ENCODE results near the gene PLXDC2.

The PLXDC2 gene

GRCh38 chr10:19946245-19946644, 130.0 kb downstream of the PLXDC2 start:
- DNase-seq, result no peak

GRCh38 chr10:19946791-19947190, 130.6 kb downstream of the PLXDC2 start:
- DNase-seq, result no peak

DNA sequence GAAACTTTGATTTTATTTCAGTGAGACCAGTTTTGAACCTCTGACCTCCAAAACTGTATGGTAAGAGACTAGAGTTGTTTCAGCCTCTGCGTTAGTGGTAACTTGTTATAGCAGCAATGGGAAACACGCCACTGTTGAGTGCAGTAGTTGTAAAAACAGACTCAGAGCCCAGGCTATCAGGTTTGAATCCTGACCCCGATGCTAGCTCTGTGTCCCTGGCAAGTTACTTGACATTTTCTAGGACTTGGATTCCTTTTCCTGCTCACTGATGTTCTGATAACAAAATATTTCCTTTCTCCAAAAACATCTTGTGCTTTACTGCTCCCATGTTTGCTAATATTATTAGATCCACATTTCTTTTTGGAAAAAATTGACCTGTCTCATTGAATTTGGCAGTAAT, 131.0 kb downstream of the PLXDC2 start:
- no peak for DNase-seq

DNA sequence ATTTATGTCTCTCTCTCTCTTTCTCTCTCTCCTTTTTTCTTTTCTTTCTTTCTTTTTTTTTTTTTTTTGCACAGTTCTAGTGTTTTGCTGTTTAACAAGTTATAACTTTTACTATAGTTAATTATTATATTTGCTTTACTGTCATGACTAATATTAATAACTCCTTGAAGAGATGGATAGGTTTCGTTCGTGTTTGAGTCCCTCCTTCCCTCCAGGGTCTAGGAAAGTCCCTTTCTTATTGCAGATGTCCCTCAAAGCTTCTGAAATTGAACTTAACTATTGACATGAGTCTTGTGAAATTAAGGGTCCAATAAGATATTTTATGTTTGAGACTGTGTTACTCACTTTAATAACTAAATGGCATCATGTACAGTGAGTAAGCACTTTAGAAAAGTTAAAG, 131.4 kb downstream of the PLXDC2 start:
- no peak for DNase-seq

DNA sequence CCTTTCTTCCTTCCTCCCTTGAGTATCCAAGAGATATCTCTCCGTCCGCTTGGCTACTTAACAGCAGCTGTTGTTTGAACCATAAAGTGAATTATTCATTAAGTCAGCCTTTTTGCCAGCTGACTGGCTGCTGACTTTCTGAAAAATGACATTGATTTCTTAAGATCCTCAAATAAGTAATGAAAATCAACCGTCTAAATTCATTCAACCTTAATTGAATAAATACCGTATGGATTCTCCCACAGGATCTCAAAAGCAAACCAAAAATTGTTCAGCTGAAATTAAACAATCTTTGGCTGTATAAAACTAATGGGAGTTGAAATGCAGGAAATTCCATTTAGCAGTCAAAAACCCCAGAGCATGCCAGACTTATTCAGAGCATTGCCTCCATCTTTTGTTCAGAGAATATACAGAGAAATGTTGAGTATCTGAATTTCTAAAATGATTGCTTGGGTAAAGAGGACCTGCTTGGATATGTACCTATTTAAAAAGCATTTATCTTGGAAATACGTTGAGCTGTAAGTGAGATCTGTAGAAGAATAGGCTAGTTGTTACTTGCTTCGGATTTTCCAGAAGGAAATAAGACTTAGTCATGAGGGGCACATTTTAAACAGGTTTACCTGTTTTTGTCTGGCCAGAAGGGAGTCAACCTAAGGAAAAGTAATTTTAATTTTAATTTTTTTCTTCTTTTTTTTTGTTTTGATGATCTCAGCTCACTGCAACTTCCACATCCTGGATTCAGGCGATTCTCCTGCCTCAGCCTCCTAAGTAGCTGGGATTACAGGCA, 136.2 kb downstream of the PLXDC2 start:
- DNase-seq, result no peak

GRCh38 chr10:19954601-19955000, 138.4 kb downstream of the PLXDC2 start:
- DNase-seq, result no peak

DNA sequence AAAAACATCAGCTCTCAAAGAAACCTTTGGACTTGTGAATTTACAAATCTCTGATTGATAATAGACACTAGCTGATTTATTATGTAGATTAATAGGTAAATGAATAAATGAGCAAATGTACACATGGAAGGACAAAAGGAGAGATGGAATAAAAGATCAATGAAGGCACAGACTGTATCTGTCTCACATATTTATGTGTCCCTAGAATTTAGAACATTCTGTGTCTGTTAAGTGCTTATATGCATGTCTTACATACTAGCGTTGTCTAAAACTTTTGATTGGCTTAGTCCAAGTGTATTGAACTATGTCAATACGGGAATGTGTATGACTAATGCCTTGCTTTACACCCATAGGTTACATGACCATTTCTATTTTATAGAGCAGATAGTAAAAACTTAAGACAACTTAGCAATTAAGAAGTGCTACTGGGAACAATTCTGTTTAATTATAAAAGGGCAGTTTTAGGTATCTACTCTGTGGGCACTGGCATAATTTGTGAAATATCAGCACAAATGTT, 140.3 kb downstream of the PLXDC2 start:
- DNase-seq, result no peak

DNA sequence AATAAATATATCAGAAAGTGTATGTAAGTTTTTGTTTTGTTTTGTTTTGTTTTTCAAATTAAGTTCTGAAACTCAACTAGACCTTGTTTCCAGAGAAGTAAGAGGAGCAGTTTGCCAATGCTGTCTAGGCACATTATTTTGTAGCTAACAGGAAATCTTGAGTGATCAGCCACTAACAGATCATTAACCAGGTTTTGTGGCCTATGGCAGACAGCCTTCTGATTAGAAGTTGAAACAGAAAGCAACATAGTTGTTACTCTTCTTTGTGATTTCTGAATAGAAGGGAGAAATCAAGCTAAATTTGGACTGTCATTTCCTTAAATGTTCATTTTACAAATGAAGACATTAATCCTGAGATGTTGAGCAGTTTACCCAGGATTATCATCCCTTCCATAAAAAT, 142.6 kb downstream of the PLXDC2 start:
- DNase-seq, result no peak

DNA sequence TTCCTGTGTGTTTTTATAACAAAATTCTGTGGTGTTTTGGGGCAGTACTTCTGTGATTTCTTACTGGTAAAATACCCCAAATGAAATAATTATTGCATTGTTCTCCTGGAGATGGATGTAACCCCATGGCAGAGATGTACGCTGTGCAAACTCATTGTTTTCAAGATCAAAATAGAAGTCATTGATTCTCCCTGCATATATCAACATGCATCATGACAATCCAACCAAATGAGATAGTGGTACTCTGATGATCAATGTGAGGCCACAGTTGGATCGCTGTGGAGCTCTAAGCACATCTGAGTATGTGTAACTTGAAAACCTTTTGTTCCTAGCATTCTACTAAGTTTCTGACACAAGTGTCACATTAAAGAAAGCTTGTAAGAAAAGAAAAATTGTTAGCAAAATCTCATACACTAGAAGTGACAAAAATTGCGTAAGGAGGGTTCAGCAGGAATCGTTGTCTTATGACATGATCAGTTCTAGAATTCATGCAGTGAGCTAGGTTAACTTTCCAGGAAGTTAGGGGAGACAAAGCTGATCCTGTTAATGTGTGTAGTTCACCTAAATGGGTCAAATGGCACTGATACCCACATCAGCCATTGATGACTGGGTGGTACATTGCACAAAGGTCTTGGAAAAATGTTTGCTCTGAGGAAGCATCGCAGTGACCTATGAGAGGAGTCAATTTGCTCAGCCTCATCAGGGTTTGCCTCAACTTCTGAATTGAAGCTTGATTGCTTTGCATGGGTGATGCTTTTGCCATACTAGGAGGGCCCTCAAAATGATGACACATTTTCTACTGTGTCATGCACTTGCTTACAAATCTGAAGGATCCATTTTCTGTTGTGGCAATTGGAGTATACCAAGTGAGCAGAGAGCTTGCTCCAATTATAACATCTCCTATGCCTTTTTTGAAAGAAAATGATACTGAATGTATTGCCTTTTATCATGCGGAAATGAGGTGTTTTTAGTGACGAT, 145.1 kb downstream of the PLXDC2 start:
- DNase-seq, result no peak

- no peak for DNase-seq
These were observed 148.4 kb downstream of the PLXDC2 start for GRCh38 chr10:19964625-19965024.

DNA sequence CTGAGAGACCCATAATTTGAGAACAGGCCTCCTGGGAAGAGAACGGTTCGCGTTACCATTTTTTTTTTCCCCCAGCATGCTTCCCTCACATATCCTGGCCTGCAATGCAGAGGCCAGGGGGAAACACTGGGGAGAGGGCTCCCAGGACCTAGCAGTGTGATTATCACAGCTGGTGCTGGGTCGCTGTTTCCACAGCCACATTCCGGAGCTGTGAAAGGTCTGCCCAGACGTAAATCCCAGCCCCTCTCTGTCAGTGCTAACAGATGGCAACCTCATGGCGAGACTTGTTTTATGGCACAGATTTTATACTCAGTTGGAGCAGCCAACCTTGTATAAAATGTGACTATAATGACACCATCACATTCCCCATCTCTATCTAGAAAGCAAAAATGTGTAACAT, 150.5 kb downstream of the PLXDC2 start:
- no peak for DNase-seq

GRCh38 chr10:19967981-19968380, 151.7 kb downstream of the PLXDC2 start:
- DNase-seq, result no peak

- no peak for DNase-seq
These were observed 152.5 kb downstream of the PLXDC2 start for GRCh38 chr10:19968745-19969144.

- DNase-seq, result no peak
These were observed 154.0 kb downstream of the PLXDC2 start for GRCh38 chr10:19970256-19970655.

GRCh38 chr10:19970717-19971116, 154.5 kb downstream of the PLXDC2 start:
- DNase-seq, result no peak

DNA sequence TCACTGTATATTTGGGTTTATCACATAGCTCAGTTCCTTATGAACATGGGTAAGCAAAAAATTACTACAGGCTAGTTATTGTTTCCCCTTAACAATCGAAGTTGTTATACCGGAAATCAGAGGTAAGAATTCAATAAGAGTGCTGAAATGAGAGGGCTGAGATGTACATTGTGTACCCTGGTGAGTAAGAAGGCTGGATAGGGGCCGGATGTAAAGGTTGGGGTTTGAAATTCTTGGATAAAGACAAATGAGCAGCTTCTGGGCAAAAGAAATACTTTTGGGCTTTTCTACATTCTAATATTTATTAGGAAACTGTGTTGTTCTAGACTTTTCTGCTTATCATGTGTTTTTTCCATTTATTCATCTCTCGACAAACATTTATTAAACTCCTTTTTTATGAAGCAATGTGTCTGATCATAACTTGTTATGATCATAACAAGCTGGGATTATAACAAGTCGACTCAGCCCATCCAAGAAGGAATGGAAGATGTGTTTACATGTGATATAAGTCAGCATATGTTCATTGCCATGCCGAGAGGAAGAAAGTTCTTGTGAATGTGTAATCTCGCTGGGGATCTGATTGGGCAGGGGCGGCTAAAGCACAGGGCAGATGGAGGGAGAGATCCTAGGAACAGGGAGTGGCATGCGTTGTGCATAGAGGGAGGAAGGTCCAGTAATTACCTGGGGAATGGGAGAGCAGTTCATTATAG, 155.3 kb downstream of the PLXDC2 start:
- no peak for DNase-seq

DNA sequence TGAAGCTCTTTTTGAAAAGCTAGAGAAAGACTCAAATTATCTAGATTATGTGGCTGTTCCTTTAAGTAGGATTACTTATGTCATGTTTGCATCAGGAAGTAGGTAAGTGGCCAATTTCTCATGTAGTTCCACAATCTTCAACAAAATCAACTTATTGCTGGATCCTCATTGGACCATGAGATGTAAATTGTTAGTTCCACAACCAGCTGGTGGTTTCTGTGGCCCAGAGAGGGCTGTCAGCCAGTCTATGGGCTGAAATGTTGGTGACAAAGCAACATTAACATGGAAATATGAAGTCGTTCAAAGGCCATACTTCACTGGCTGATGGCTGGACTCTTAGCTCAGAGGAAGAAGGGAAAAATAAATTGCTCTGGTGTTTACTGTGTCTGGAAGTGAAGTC, 157.9 kb downstream of the PLXDC2 start:
- DNase-seq, result no peak

- DNase-seq, result no peak
These were observed 158.3 kb downstream of the PLXDC2 start for GRCh38 chr10:19974554-19974953.

- no peak for DNase-seq
These were observed 160.9 kb downstream of the PLXDC2 start for GRCh38 chr10:19977097-19977521.

- no peak for DNase-seq
These were observed 163.4 kb downstream of the PLXDC2 start for GRCh38 chr10:19979628-19980027.

- DNase-seq, result no peak
These were observed 167.8 kb downstream of the PLXDC2 start for GRCh38 chr10:19983880-19984565.

- DNase-seq, result no peak
These were observed 169.5 kb downstream of the PLXDC2 start for GRCh38 chr10:19985745-19986144.
